AG04449 (cell line): Measurements from ENCODE around the gene TMTC1.

ENCODE experiments used
- CTCF ChIA-PET: fragments of 350-600 bp; formaldehyde crosslinking; extraction: SDS; loops from one replicate; lab custom pipeline; 2021; ENCODE audit warnings: antibody characterized with exemption; lab: Yijun Ruan, JAX
- POLR2A ChIA-PET: fragments of 400-600, 350-600 bp; formaldehyde crosslinking; extraction: SDS; loops from one replicate; lab custom pipeline; 2020; ENCODE audit warnings: antibody characterized with exemption, inconsistent platforms; lab: Yijun Ruan, JAX
- DNase-seq: peaks from one replicate; pipeline ENCODE4 v3.0.0-alpha.2; 2010; ENCODE audit warnings: low read depth, low spot score
- H3K4me3 ChIP-seq: 2 replicates; pipeline ENCODE4 v1.5.1; 2011; ENCODE audit warnings: low read depth, mild to moderate bottlenecking, control low read depth, low read length
- TF ChIP-seq, protein P1 (sequence below): IDR thresholded peaks from one replicate; pipeline ENCODE4 v1.5.1; 2011; ENCODE audit warnings: mild to moderate bottlenecking, moderate library complexity, low read length, control low read depth, inconsistent platforms; ENCODE audit not compliant: insufficient read depth; ENCODE audit errors: missing control alignments

TMTC1 gene

DNA sequence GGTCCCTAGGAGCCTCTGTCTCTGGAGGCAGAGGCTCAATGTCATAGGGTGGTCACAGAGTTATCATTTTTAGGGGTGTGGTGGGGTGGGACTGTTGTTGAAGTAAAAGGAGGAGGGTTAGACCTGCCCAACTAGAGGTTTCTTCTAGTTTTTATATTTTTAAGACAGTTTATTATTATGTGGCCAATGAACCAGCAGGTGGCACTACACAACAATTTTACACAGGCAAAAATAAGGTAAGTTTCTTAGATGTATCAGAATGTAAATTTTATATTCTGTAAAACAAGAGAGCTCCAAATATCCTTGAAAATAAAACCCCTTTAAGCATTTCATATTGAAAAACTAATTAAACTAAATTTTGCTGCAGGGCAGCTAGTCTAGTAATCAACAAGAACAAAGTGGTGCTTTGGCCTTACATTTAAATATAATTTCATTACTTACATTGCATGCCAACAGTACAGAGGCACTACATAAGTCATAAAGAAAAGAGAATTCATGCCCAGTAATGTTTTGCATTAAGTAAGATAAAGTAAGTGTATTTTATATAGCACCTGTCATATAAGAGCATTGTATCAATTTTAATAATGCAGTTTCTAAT is 264.1 kb downstream of the TMTC1 start:
- TF ChIP-seq, protein P1, sequence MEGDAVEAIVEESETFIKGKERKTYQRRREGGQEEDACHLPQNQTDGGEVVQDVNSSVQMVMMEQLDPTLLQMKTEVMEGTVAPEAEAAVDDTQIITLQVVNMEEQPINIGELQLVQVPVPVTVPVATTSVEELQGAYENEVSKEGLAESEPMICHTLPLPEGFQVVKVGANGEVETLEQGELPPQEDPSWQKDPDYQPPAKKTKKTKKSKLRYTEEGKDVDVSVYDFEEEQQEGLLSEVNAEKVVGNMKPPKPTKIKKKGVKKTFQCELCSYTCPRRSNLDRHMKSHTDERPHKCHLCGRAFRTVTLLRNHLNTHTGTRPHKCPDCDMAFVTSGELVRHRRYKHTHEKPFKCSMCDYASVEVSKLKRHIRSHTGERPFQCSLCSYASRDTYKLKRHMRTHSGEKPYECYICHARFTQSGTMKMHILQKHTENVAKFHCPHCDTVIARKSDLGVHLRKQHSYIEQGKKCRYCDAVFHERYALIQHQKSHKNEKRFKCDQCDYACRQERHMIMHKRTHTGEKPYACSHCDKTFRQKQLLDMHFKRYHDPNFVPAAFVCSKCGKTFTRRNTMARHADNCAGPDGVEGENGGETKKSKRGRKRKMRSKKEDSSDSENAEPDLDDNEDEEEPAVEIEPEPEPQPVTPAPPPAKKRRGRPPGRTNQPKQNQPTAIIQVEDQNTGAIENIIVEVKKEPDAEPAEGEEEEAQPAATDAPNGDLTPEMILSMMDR: peak; percentile 9
- ChIA-PET POLR2A (no interaction called here), CTCF (interaction anchor here (0.6 to 6.0 kb wide), 19 partner anchors 8 to 1326 kb away, joined by 3 to 58 read pairs (median 4); no protein-coding TSS in a partner anchor)
- DNase-seq: no peak
- H3K4me3 ChIP-seq: no peak overlapping the region

DNA sequence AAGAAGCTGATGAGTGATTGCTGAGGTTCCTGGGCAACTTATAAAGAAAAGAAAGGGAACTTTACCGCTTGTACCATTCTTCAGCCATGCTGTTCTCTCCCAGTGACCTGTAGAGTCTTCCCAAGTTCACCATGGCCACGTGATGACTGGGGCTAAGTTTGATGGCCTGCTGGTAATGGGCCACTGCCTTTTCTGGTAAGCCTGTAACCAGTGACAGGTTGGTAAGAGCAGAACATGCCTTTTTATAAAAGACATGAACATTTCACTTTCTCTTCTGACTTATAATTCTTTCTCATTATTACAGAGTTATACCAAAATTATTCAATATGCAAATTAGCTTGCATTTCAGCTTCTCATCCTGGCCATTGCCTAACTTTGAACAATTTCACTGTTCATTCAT is 265.3 kb downstream of the TMTC1 start:
- TF ChIP-seq, protein P1: no peak
- DNase-seq: no peak
- ChIA-PET CTCF (interaction anchor here (0.6 to 6.0 kb wide), 13 partner anchors 9 to 1327 kb away, joined by 3 to 58 read pairs (median 5); no protein-coding TSS in a partner anchor), POLR2A (no interaction called here)
- H3K4me3 ChIP-seq: no peak overlapping the region

DNA sequence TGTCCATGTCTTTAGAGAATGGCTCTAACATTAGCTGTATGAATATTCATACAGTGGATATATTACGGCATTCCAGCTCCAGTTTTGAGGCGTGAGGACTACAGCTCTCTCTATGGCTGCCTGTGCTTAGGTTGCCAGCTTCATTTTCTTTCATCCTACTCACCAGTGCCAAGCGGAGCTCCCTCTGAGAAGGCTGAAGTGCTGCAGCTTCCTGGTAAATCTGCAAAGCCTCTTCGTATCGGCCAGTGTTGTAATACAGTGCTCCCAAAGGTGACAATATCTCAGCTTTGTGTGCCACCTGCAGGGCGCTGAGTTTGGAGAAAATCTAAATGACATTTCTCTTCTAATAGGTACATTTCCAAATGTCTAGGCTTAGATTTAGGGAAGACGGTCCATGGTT is 266.5 kb downstream of the TMTC1 start:
- CTCF ChIA-PET: interaction anchor here (0.9 kb wide), 1 partner anchor 1327 kb away, joined by 3 read pairs; no protein-coding TSS in a partner anchor
- H3K4me3 ChIP-seq: no peak overlapping the region
- DNase-seq: no peak
- TF ChIP-seq, protein P1: no peak
- POLR2A ChIA-PET: no interaction called here

DNA sequence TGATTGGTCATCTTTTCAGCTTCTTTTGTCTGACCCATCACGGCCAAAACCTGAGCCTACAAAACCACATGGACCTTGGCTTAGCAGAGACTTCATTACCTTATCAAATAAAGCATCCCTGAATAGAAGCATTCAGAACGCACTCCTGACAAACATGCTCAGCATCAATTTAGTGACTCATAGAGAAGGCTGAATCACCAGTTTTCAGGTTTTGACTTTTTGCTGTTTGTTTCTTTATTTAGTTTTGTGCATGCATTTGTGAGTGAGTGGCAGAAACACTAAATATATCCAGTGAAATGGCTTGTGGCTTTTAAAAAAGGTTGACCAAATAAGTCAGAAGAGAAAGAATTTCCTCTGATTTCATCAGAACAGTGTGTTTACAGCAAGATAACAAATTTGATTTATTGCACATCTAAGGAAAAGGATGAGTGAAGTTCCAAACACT is 267.3 kb downstream of the TMTC1 start:
- POLR2A ChIA-PET: no interaction called here
- TF ChIP-seq, protein P1: no peak
- DNase-seq: no peak
- H3K4me3 ChIP-seq: no peak overlapping the region
- CTCF ChIA-PET: interaction anchor here (1.0 kb wide), 1 partner anchor 443 kb away, joined by 3 read pairs; no protein-coding TSS in a partner anchor

DNA sequence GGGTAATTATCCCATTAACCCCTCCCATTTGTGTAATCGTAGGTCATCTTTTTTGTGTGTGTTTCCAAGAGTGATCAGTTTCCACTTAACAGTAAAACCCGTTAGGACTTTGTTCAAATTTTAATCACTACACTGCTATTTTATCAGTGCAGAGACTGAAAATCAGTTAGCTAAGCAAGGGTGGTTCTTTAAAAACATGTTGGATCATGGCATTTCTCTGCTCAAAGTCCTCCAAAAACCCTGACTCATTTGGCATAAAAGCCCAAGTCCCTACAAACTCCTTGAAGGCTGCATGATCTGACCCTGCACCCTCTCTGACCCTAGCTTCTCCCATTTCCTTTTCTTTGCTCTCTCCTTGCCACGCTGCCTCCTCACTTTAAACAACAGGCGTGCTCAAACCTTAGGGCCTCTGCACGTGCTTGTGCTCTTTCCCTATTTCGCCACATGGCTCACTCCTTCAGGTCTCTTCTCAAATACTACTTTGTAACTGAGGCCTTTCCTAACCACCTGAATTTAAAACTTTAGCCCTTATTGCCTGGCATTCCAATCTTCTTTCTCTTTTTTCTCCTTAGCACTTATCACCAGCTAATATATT is 273.1 kb downstream of the TMTC1 start:
- ChIA-PET CTCF (no interaction called here), POLR2A (no interaction called here)

DNA sequence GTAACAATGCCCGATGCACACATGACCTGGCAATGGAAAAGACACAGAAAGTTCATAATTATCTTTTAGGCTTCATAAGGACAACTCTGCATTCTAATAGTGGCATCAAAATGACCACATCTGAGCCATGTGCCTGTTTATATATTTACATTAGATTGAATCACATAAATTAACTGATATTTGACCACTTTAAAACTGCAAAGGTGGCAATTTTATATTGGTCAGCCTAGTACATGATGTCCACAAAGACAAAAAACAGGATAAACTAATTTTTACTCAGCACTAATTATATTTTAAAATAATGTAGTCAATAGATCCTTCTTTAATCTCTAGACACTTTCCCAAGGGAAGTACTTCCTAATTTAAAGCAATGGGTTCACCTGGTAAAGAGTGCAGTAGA is 274.2 kb downstream of the TMTC1 start:
- H3K4me3 ChIP-seq: no peak overlapping the region
- POLR2A ChIA-PET: no interaction called here
- TF ChIP-seq, protein P1: no peak
- no peak for DNase-seq
- CTCF ChIA-PET: interaction anchor here (4.4 kb wide), 1 partner anchor 10 kb away, joined by 17 read pairs; no protein-coding TSS in a partner anchor

More for the DNA sequence above, 273.1 kb downstream of the TMTC1 start:
- DNase-seq: no peak
- no peak overlapping the region for H3K4me3 ChIP-seq
- TF ChIP-seq, protein P1: no peak
